ENCODE data around the gene KITLG. TPM values are rescaled to one million over a fixed set of nuclear protein-coding genes. Genes with fewer than 3 reads are reported as not detected.

KITLG gene
- total and polyA plus RNA-seq, 2 of the 8 experiments (the other 6 are each of a cell fraction or from before 2014, with no cell fraction given) = 1.3 to 7.8 TPM

- WGBS, 2 experiments (ENCODE audit: extremely low coverage in 1 of 2, insufficient coverage in 1 of 2, insufficient read length in 1 of 2, insufficient replicate concordance in 2 of 2, low coverage in 1 of 2, low lambda C conversion rate in 2 of 2, missing lambda C conversion rate in 1 of 2) = 89% methylated on average over 3 of the region's 3 CpGs; no CpG with 5 or more reads in 1 of the 2 experiments
- no peak overlapping the region for H3K9ac ChIP-seq (replicated peaks in 1 of 4; ENCODE audit: extremely low read depth in 1 of 4, low read depth in 3 of 4, low read length in 3 of 4)
- H2BK120ac ChIP-seq (replicated peaks; ENCODE audit: low read depth, low read length) = no peak overlapping the region
- no peak overlapping the region for H3K23ac ChIP-seq (ENCODE audit: insufficient read length)
- H3K36me3 ChIP-seq (ENCODE audit: control insufficient read depth in 2 of 4, insufficient read depth in 4 of 4, low read length in 3 of 4) = peaks cover 0 to under 1% (median 0%) of the 10 kb centered on the region in 4 experiments; a peak in 1 of 8 replicates
- no peak for FAIRE-seq
- no peak overlapping the region for H2BK15ac ChIP-seq (ENCODE audit: low read length)
- H4K20me1 ChIP-seq (replicated peaks in 1 of 2; ENCODE audit: control insufficient read depth in 1 of 2, insufficient read depth in 2 of 2, low read length in 2 of 2) = no peaks in the 10 kb centered on the region
- H2BK12ac ChIP-seq (ENCODE audit: low read depth, low read length) = no peak overlapping the region
- CTCF ChIA-PET (ENCODE audit: partially characterized antibody) = no interaction called here
- no peak overlapping the region for H4K8ac ChIP-seq (ENCODE audit: extremely low read depth, insufficient read depth, low read length)
- H3K18ac ChIP-seq (ENCODE audit: extremely low read depth, low read length) = no peak overlapping the region
- H3K14ac ChIP-seq (ENCODE audit: insufficient read length) = no peak overlapping the region
- no peak for DNase-seq (ENCODE audit: low read depth in 1 of 2, low spot score in 2 of 2)
- no peaks in the 10 kb centered on the region for H3K79me2 ChIP-seq (ENCODE audit: control insufficient read depth in 1 of 2, insufficient read depth in 2 of 2, low read length in 2 of 2)
- POLR2A ChIA-PET (ENCODE audit: partially characterized antibody) = no interaction called here
- H3K27ac ChIP-seq (ENCODE audit: low read depth, low read length) = no peak overlapping the region
- H3K4me1 ChIP-seq (replicated peaks in 1 of 4; ENCODE audit: control insufficient read depth in 3 of 4, insufficient read depth in 4 of 4, low read length in 3 of 4) = no peaks in the 10 kb centered on the region
- H3K9me3 ChIP-seq (ENCODE audit: insufficient read depth in 2 of 2, low read depth in 1 of 2, low read length in 1 of 2) = no peaks in the 10 kb centered on the region
- H2BK20ac ChIP-seq (ENCODE audit: low read length) = no peak overlapping the region
- no peak overlapping the region for H3K56ac ChIP-seq (replicated peaks; ENCODE audit: insufficient read length, low read depth, low read length)
- H2AK5ac ChIP-seq (ENCODE audit: low read depth, low read length) = no peak overlapping the region
- no peaks in the 10 kb centered on the region for H3K27me3 ChIP-seq (replicated peaks in 1 of 4; ENCODE audit: control insufficient read depth in 3 of 4, extremely low read depth in 1 of 4, insufficient read depth in 3 of 4, low read length in 3 of 4)
- no peak overlapping the region for H4K91ac ChIP-seq (replicated peaks; ENCODE audit: insufficient read length, low read length)
- no peak overlapping the region for H3K4ac ChIP-seq (replicated peaks; ENCODE audit: insufficient read length, low read depth, low read length)
- no peaks in the 10 kb centered on the region for H3K23me2 ChIP-seq (ENCODE audit: low read depth, low read length)
- H3K79me1 ChIP-seq (ENCODE audit: low read depth, low read length) = no peaks in the 10 kb centered on the region
- H3K4me2 ChIP-seq (ENCODE audit: insufficient read depth in 1 of 2, low read depth in 2 of 2, low read length in 2 of 2) = no peak overlapping the region
- H3K4me3 ChIP-seq (ENCODE audit: extremely low read depth in 1 of 4, insufficient read depth in 2 of 4, low read depth in 3 of 4, low read length in 4 of 4) = no peak overlapping the region
- H4K5ac ChIP-seq (ENCODE audit: insufficient read length, low read depth, low read length) = no peak overlapping the region
- H2BK5ac ChIP-seq (ENCODE audit: low read depth, low read length) = no peak overlapping the region
- H2AFZ ChIP-seq (ENCODE audit: low read length) = no peak overlapping the region
- TF ChIP-seq SRF (IDR thresholded peaks at IDR 0.05; ENCODE audit: low read depth, low read length) = no peak
- no peak for TF ChIP-seq RNF2 (IDR thresholded peaks at IDR 0.05; ENCODE audit: borderline replicate concordance, low read depth, low read length, missing control alignments, poor library complexity, severe bottlenecking)
- no peak for TF ChIP-seq TEAD4 (IDR thresholded peaks at IDR 0.05; ENCODE audit: low read depth, low read length)
- no peak for TF ChIP-seq JUND (IDR thresholded peaks at IDR 0.05; ENCODE audit: low read length)
These were observed 69.4 kb downstream of the KITLG start for GRCh38 chr12:88510843-88511242.
